Measurements from ENCODE around the gene FBXW4. TPM values are rescaled to one million over a fixed set of nuclear protein-coding genes. Genes with fewer than 3 reads are reported as not detected.

The FBXW4 gene
- total RNA-seq, 2 experiments from 2014 or later: 43.1 to 60.9 TPM

GRCh38 chr10:101577121-101577871 is 117.7 kb downstream of the FBXW4 start:
- no peaks in the 10 kb centered on the region for H3K9me2 ChIP-seq (ENCODE audit: insufficient read depth, low read length)
- H3K79me2 ChIP-seq (ENCODE audit: insufficient read depth, low read depth, low read length): no peaks in the 10 kb centered on the region
- intact Hi-C loops (cut with micrococcal nuclease; ENCODE audit: unreplicated experiment): no loop called here
- no peak for DNase-seq (ENCODE audit: low spot score)
- H3K4me3 ChIP-seq (ENCODE audit: low read depth, low read length, poor library complexity, severe bottlenecking): no peak overlapping the region
- H3K9me3 ChIP-seq (ENCODE audit: low read length): no peaks in the 10 kb centered on the region
- POLR2A ChIA-PET: interaction anchor here (0.9 kb wide), 1 partner anchor 204 kb away, joined by 4 read pairs; no protein-coding TSS in a partner anchor
- no peaks in the 10 kb centered on the region for H4K20me1 ChIP-seq (ENCODE audit: insufficient read depth, low read length)
- peaks cover 8% of the 10 kb centered on the region for H3K4me1 ChIP-seq (ENCODE audit: insufficient read depth, low read length, poor library complexity, severe bottlenecking)
- no TSS peak for BruUV-seq (replicated peaks)
- H3K36me3 ChIP-seq (ENCODE audit: insufficient read depth, low read length): 0 out of 2 replicates have a peak, but pooled peaks cover 3% of the 10 kb centered on the region
- no peak overlapping the region for H3K27ac ChIP-seq (ENCODE audit: low read depth, low read length, poor library complexity, severe bottlenecking)
- no peak overlapping the region for H2AFZ ChIP-seq (ENCODE audit: low read length)
- CTCF ChIA-PET (ENCODE audit: unreplicated experiment): no interaction called here
- no peak for TF ChIP-seq EZH2phosphoT487 (IDR thresholded peaks at IDR 0.05; ENCODE audit: borderline replicate concordance, low read depth, low read length)
- no peak overlapping the region for H3K4me2 ChIP-seq (ENCODE audit: low read length)

GRCh38 chr10:101576211-101576863 is 118.6 kb downstream of the FBXW4 start:
- H4K20me1 ChIP-seq (ENCODE audit: insufficient read depth, low read length): no peaks in the 10 kb centered on the region
- ChIA-PET CTCF (ENCODE audit: unreplicated experiment) (no interaction called here), POLR2A (interaction anchor here (0.6 to 0.9 kb wide), 4 partner anchors 205 to 629 kb away, joined by 3 to 4 read pairs (median 3); partner anchors contain the start of gene NPM3)
- H3K4me1 ChIP-seq (ENCODE audit: insufficient read depth, low read length, poor library complexity, severe bottlenecking): peaks cover 8% of the 10 kb centered on the region
- no peak overlapping the region for H2AFZ ChIP-seq (ENCODE audit: low read length)
- no peaks in the 10 kb centered on the region for H3K9me3 ChIP-seq (ENCODE audit: low read length)
- intact Hi-C loops (cut with micrococcal nuclease; ENCODE audit: unreplicated experiment): no loop called here
- no peak for DNase-seq (ENCODE audit: low spot score)
- no peak for TF ChIP-seq EZH2phosphoT487 (IDR thresholded peaks at IDR 0.05; ENCODE audit: borderline replicate concordance, low read depth, low read length)
- TF ChIP-seq CTCF (conservative IDR thresholded peaks at IDR 0.05; ENCODE audit: low read length): no peak
- 0 out of 2 replicates have a peak, but pooled peaks cover 3% of the 10 kb centered on the region for H3K36me3 ChIP-seq (ENCODE audit: insufficient read depth, low read length)
- no peak overlapping the region for H3K4me3 ChIP-seq (ENCODE audit: low read depth, low read length, poor library complexity, severe bottlenecking)
- H3K79me2 ChIP-seq (ENCODE audit: insufficient read depth, low read depth, low read length): no peaks in the 10 kb centered on the region
- no peaks in the 10 kb centered on the region for H3K9me2 ChIP-seq (ENCODE audit: insufficient read depth, low read length)
- H3K4me2 ChIP-seq (ENCODE audit: low read length): no peak overlapping the region
- no TSS peak for BruUV-seq (replicated peaks)
- no peak overlapping the region for H3K27ac ChIP-seq (ENCODE audit: low read depth, low read length, poor library complexity, severe bottlenecking)

DNA sequence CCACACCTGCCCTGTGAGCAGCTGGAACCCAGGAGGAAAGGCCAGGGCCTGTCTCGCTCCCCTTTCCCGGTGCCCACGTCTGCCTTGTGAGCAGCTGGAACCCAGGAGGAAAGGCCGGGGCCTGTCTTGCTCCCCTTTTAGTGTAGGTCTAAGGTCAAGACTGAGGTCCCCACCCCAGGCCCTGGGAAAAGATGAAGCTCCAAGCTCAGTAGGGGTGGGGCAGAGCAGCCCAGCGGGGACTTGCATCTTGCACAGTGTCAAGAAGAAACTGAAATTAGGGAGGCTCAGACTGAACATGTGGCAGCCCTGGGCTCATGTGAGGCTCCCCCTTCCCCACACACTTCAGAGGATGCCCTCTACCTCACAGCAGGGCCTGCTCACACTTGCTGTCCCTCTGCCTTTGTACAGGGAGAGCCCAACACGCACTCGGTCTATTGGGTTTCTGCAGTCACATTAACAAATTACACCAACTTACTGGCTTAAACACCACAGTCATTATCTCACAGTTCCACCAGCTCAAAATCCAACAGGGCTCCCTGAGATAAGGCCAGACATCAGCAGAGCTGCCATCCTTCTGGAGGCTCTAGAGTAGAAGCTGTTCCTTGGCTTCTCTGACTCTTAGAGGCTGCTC is 119.3 kb downstream of the FBXW4 start:
- BruUV-seq (replicated peaks): no TSS peak
- DNase-seq (ENCODE audit: low spot score): no peak
- peaks cover 9% of the 10 kb centered on the region for H3K4me1 ChIP-seq (ENCODE audit: insufficient read depth, low read length, poor library complexity, severe bottlenecking)
- ChIA-PET CTCF (ENCODE audit: unreplicated experiment) (no interaction called here), POLR2A (interaction anchor here (0.7 kb wide), 2 partner anchors 208 to 520 kb away, joined by 3 read pairs; partner anchors contain the start of gene NPM3)
- no peaks in the 10 kb centered on the region for H3K9me2 ChIP-seq (ENCODE audit: insufficient read depth, low read length)
- H2AFZ ChIP-seq (ENCODE audit: low read length): no peak overlapping the region
- no peaks in the 10 kb centered on the region for H3K9me3 ChIP-seq (ENCODE audit: low read length)
- H3K4me2 ChIP-seq (ENCODE audit: low read length): no peak overlapping the region
- no peak overlapping the region for H3K27ac ChIP-seq (ENCODE audit: low read depth, low read length, poor library complexity, severe bottlenecking)
- H3K79me2 ChIP-seq (ENCODE audit: insufficient read depth, low read depth, low read length): no peaks in the 10 kb centered on the region
- TF ChIP-seq CTCF (conservative IDR thresholded peaks at IDR 0.05; ENCODE audit: low read length) (no peak), EZH2phosphoT487 (IDR thresholded peaks at IDR 0.05; ENCODE audit: borderline replicate concordance, low read depth, low read length) (no peak)
- H3K36me3 ChIP-seq (ENCODE audit: insufficient read depth, low read length): 0 out of 2 replicates have a peak, but pooled peaks cover 3% of the 10 kb centered on the region
- intact Hi-C loops (cut with micrococcal nuclease; ENCODE audit: unreplicated experiment): no loop called here
- H3K4me3 ChIP-seq (ENCODE audit: low read depth, low read length, poor library complexity, severe bottlenecking): no peak overlapping the region
- H4K20me1 ChIP-seq (ENCODE audit: insufficient read depth, low read length): no peaks in the 10 kb centered on the region
